ENCODE measurements around the gene S1PR4. TPM values are rescaled to one million over a fixed set of nuclear protein-coding genes. Genes with fewer than 3 reads are reported as not detected.
"Not testable (repeated sequence)": the region's sequence is repeated elsewhere in the genome, so short reads cannot be mapped to it uniquely, and the experiment has no call there.

The S1PR4 gene
- total RNA-seq, 1 experiment from 2014 or later: not detected

DNA sequence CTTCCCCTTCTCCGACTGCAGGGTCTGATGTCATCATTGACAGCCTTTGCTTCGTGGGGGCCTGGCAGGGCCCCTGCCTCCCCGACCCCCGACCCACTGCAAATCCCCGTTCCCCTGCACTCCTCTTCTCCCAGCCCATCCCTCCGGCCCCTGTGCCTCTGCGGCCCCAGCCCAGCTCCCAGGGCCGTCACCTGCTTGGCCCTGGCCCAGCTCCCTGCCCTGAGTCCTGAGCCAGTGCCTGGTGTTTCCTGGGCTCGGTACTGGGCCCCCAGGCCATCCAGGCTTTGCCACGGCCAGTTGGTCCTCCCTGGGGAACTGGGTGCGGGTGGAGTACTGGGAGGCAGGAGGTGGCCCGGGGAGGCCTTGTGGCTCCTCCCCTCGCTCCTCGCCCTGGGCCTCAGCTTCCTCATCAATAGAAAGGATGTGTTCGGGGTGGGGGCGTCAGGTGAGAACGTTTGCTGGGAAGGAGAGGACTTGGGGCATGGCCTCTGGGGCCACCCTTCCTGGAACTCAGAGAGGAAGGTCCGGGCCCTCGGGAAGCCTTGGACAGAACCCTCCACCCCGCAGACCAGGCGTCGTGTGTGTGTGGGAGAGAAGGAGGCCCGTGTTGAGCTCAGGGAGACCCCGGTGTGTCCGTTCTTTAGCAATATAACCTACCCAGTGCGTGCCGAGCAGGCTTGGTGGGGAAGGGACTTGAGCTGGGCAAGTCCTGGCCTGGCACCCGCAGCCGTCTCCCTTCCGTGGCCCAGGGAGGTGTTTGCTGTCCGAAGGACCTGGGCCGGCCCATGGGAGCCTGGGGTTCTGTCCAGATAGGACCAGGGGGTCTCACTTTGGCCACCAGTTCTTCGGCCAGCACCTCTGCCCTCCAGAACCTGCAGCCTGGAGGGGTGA, 30.0 kb downstream of the S1PR4 start:
- no peak overlapping the region for H3K4me3 ChIP-seq (ENCODE audit: low read length)
- H3K27me3 ChIP-seq (ENCODE audit: low read length): no peaks in the 10 kb centered on the region
- no peaks in the 10 kb centered on the region for H4K20me1 ChIP-seq (ENCODE audit: insufficient read depth, low read depth, low read length)
- H3K36me3 ChIP-seq (ENCODE audit: insufficient read depth, low read length): no peaks in the 10 kb centered on the region
- H3K4me1 ChIP-seq (ENCODE audit: low read length): no peaks in the 10 kb centered on the region
- H3K9ac ChIP-seq (ENCODE audit: low read length): no peak overlapping the region
- H3K4me2 ChIP-seq (ENCODE audit: low read depth, low read length, poor library complexity, severe bottlenecking): no peak overlapping the region
- no peak overlapping the region for H3K27ac ChIP-seq (ENCODE audit: low read length)
- no peaks in the 10 kb centered on the region for H3K9me2 ChIP-seq (replicated peaks; ENCODE audit: insufficient read depth, low read length)
- no peak for DNase-seq
- no peaks in the 10 kb centered on the region for H3K9me3 ChIP-seq (ENCODE audit: low read length)
- no peak overlapping the region for H2AFZ ChIP-seq (ENCODE audit: low read length)
- H3K79me2 ChIP-seq (ENCODE audit: low read length): no peaks in the 10 kb centered on the region

DNA sequence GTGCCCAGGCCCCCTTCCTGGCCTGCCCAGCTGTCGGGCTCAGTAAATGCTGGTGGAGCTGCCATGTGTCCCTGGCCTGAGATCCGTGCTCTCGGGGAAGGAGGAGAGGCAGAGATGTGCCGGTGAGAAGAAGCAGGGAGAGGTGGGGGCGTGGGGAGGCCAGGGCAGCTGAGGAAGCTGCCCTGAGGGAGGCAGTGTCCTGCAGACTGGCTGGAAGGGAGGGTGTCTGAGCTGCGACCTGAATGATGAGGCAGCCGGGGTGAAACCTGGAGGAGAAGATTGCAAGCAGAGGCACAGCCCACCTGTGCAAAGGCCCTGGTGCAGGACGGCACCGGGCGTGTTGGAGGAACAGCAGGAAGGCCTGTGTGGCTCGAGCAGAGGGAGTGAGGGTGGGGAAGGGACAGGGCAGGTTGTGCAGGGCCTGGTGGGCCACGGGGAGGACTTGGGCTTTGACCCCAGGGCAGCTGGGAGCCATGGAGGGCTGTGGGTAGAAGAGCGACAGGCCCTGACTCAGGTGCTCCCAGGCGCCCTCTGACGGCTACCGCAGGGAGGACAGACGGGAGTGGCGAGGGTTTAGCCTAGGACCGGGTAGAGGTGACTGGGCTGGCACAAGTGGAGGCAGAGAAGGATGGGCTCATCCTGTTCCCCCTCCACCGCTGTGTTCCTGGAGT, 31.9 kb downstream of the S1PR4 start:
- Histone ChIP-seq H4K20me1 (ENCODE audit: insufficient read depth, low read depth, low read length) (no peaks in the 10 kb centered on the region), H3K27ac (ENCODE audit: low read length) (no peak overlapping the region), H3K4me3 (ENCODE audit: low read length) (no peak overlapping the region), H3K79me2 (ENCODE audit: low read length) (no peaks in the 10 kb centered on the region), H3K9me2 (replicated peaks; ENCODE audit: insufficient read depth, low read length) (no peaks in the 10 kb centered on the region), H2AFZ (ENCODE audit: low read length) (no peak overlapping the region), H3K4me1 (ENCODE audit: low read length) (no peaks in the 10 kb centered on the region), H3K9ac (ENCODE audit: low read length) (no peak overlapping the region), H3K4me2 (ENCODE audit: low read depth, low read length, poor library complexity, severe bottlenecking) (no peak overlapping the region), H3K9me3 (ENCODE audit: low read length) (no peaks in the 10 kb centered on the region), H3K27me3 (ENCODE audit: low read length) (no peaks in the 10 kb centered on the region), H3K36me3 (ENCODE audit: insufficient read depth, low read length) (no peaks in the 10 kb centered on the region)
- peak; percentile 84 for DNase-seq

DNA sequence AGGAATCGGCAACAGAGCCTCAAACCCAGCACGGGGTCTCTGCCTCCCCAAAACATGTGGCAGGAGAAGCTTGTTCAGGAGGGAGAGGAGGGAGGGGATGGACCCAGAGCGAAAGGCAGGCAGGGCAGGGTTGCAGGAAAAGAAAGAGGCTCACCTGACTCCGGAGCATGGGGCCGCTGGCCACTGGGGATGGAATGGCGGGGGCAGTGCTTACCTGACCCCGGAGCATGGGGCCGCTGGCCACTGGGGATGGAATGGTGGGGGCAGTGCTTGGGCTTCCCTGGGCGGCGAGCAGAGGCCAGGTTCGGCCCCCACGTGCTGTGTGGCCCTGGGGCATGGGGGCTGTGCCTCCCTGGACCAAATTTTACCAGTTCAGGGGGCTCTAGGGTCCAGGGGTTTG, 32.6 kb downstream of the S1PR4 start:
- Histone ChIP-seq H2AFZ (ENCODE audit: low read length) (no peak overlapping the region), H3K4me2 (ENCODE audit: low read depth, low read length, poor library complexity, severe bottlenecking) (no peak overlapping the region), H3K27me3 (ENCODE audit: low read length) (no peaks in the 10 kb centered on the region), H3K36me3 (ENCODE audit: insufficient read depth, low read length) (no peaks in the 10 kb centered on the region), H3K4me3 (ENCODE audit: low read length) (no peak overlapping the region), H3K27ac (ENCODE audit: low read length) (no peak overlapping the region), H4K20me1 (ENCODE audit: insufficient read depth, low read depth, low read length) (no peaks in the 10 kb centered on the region), H3K79me2 (ENCODE audit: low read length) (no peaks in the 10 kb centered on the region), H3K9ac (ENCODE audit: low read length) (no peak overlapping the region), H3K9me3 (ENCODE audit: low read length) (no peaks in the 10 kb centered on the region), H3K9me2 (replicated peaks; ENCODE audit: insufficient read depth, low read length) (no peaks in the 10 kb centered on the region), H3K4me1 (ENCODE audit: low read length) (no peaks in the 10 kb centered on the region)
- no peak for DNase-seq

DNA sequence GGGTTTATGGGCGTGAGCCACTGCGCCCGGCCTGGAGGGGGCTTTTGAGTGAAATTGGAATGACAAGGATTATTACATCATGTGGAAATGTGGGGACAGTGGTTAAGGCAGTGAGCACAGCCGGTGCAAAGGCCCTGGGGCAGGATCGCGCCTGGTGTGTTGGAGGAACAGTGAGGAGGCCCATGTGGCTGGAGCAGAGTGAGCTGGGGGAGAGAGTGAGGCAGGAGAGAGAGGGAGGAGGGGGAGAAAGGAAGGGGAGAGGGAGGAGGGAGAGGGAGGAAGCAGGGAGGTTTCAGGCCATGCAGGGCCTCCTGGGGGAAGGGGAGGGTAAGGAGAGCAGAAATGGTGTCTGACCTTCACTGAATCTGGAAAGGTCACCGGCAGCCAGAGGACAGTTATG, 34.6 kb downstream of the S1PR4 start:
- no peaks in the 10 kb centered on the region for H3K4me1 ChIP-seq (ENCODE audit: low read length)
- H3K4me2 ChIP-seq (ENCODE audit: low read depth, low read length, poor library complexity, severe bottlenecking): no peak overlapping the region
- no peak overlapping the region for H3K4me3 ChIP-seq (ENCODE audit: low read length)
- no peak overlapping the region for H3K27ac ChIP-seq (ENCODE audit: low read length)
- no peaks in the 10 kb centered on the region for H3K36me3 ChIP-seq (ENCODE audit: insufficient read depth, low read length)
- H3K9me2 ChIP-seq (replicated peaks; ENCODE audit: insufficient read depth, low read length): no peaks in the 10 kb centered on the region
- no peaks in the 10 kb centered on the region for H3K27me3 ChIP-seq (ENCODE audit: low read length)
- H3K9me3 ChIP-seq (ENCODE audit: low read length): no peaks in the 10 kb centered on the region
- H3K79me2 ChIP-seq (ENCODE audit: low read length): no peaks in the 10 kb centered on the region
- no peak overlapping the region for H2AFZ ChIP-seq (ENCODE audit: low read length)
- no peak overlapping the region for H3K9ac ChIP-seq (ENCODE audit: low read length)
- H4K20me1 ChIP-seq (ENCODE audit: insufficient read depth, low read depth, low read length): no peaks in the 10 kb centered on the region
- no peak for DNase-seq

DNA sequence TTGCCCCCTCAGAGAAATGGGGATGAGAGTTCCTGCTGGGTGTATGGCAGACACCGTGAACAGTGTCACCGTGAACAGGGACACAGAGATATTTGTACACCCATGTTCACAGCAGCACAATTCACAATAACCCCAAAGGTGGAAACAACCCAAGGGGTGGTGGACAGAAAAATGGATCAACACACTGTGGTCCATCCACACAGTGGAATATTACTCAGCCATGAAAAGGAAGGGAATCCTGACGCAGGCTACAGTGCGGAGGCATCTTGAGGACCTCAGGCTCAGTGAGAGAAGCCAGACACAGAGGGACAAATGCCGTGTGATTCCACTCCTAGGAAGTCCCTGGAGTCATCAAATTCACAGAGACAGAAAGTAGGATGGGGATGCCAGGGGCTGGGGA, 38.3 kb downstream of the S1PR4 start:
- Histone ChIP-seq H4K20me1 (ENCODE audit: insufficient read depth, low read depth, low read length) (no peaks in the 10 kb centered on the region), H3K9ac (ENCODE audit: low read length) (no peak overlapping the region), H3K27ac (ENCODE audit: low read length) (no peak overlapping the region), H3K36me3 (ENCODE audit: insufficient read depth, low read length) (no peaks in the 10 kb centered on the region), H2AFZ (ENCODE audit: low read length) (no peak overlapping the region), H3K4me2 (ENCODE audit: low read depth, low read length, poor library complexity, severe bottlenecking) (no peak overlapping the region), H3K4me3 (ENCODE audit: low read length) (no peak overlapping the region), H3K4me1 (ENCODE audit: low read length) (no peaks in the 10 kb centered on the region), H3K79me2 (ENCODE audit: low read length) (no peaks in the 10 kb centered on the region), H3K9me2 (replicated peaks; ENCODE audit: insufficient read depth, low read length) (no peaks in the 10 kb centered on the region), H3K9me3 (ENCODE audit: low read length) (no peaks in the 10 kb centered on the region), H3K27me3 (ENCODE audit: low read length) (no peaks in the 10 kb centered on the region)
- DNase-seq: no peak

DNA sequence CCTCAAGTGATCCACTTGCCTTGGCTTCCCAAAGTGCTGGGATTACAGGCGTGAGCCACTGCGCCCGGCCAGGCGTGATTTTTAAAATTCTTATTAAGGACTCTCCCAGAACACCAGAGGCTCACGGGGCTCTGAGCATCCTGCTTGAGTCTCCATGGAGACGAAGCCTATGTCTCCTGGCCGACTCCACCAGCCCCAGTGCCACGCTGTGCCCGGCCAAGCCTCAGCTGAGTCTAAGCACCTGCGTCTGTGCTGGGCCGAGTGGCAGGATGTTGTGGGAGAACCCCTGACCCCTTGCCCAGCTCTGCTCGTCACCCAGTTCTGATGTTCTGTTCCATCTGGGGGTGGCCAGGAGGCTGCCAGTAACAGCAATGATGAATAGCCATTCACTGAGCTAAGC, 42.0 kb downstream of the S1PR4 start:
- Histone ChIP-seq H3K4me1 (ENCODE audit: low read length) (no peaks in the 10 kb centered on the region), H4K20me1 (ENCODE audit: insufficient read depth, low read depth, low read length) (no peaks in the 10 kb centered on the region), H2AFZ (ENCODE audit: low read length) (no peak overlapping the region), H3K9me2 (replicated peaks; ENCODE audit: insufficient read depth, low read length) (no peaks in the 10 kb centered on the region), H3K27ac (ENCODE audit: low read length) (no peak overlapping the region), H3K9me3 (ENCODE audit: low read length) (no peaks in the 10 kb centered on the region), H3K36me3 (ENCODE audit: insufficient read depth, low read length) (no peaks in the 10 kb centered on the region), H3K4me3 (ENCODE audit: low read length) (no peak overlapping the region), H3K4me2 (ENCODE audit: low read depth, low read length, poor library complexity, severe bottlenecking) (no peak overlapping the region), H3K27me3 (ENCODE audit: low read length) (no peaks in the 10 kb centered on the region), H3K9ac (ENCODE audit: low read length) (no peak overlapping the region), H3K79me2 (ENCODE audit: low read length) (no peaks in the 10 kb centered on the region)
- no peak for DNase-seq

DNA sequence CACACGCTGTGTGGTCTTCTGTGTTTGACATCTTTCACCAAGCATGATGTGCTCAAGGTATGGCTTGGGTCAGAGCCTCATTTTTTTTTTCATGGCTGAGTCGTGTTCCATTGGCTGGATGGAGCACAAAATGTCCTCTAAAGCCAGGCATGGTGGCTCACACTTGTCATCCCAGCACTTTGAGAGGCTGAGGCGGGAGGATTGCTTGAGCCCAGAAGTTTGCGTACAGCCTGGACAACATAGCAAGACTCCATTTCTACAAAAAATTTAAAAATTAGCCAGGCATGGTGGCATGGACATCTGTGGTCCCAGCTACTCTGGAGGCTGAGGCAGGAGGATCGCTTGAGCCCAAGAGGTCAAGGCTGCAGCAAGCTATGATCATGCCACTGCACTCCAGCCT, 43.0 kb downstream of the S1PR4 start:
- not testable (repeated sequence) for H3K4me2 ChIP-seq (ENCODE audit: low read depth, low read length, poor library complexity, severe bottlenecking); DNase-seq; H3K36me3 ChIP-seq (ENCODE audit: insufficient read depth, low read length); H4K20me1 ChIP-seq (ENCODE audit: insufficient read depth, low read depth, low read length); H3K27me3 ChIP-seq (ENCODE audit: low read length); H3K79me2 ChIP-seq (ENCODE audit: low read length); H3K4me1 ChIP-seq (ENCODE audit: low read length); H3K9ac ChIP-seq (ENCODE audit: low read length); H3K27ac ChIP-seq (ENCODE audit: low read length); H3K9me2 ChIP-seq (replicated peaks; ENCODE audit: insufficient read depth, low read length); H3K9me3 ChIP-seq (ENCODE audit: low read length); H3K4me3 ChIP-seq (ENCODE audit: low read length); H2AFZ ChIP-seq (ENCODE audit: low read length)

DNA sequence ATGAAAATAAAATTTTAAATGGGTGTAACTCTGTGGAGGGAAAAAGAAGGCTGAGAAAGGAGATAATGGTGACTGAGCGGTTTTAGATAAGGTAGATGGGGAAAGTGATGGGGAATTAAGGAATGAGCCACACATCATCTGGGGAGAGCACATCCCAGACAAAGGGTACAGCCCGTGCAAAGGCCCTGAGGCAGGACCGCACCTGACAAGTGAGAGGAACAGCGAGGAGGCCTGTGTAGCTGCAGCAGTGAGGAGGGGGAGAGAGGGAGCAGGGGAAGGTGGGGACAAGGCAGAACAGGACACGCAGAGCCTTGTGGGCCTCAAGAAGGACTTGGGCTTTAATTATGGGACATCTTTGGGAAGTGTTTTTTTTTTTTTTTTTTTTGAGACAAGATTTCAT, 44.1 kb downstream of the S1PR4 start:
- no peak overlapping the region for H3K27ac ChIP-seq (ENCODE audit: low read length)
- no peaks in the 10 kb centered on the region for H3K79me2 ChIP-seq (ENCODE audit: low read length)
- H4K20me1 ChIP-seq (ENCODE audit: insufficient read depth, low read depth, low read length): no peaks in the 10 kb centered on the region
- H3K27me3 ChIP-seq (ENCODE audit: low read length): no peaks in the 10 kb centered on the region
- H3K36me3 ChIP-seq (ENCODE audit: insufficient read depth, low read length): no peaks in the 10 kb centered on the region
- H3K4me2 ChIP-seq (ENCODE audit: low read depth, low read length, poor library complexity, severe bottlenecking): no peak overlapping the region
- no peak overlapping the region for H2AFZ ChIP-seq (ENCODE audit: low read length)
- DNase-seq: no peak
- no peak overlapping the region for H3K4me3 ChIP-seq (ENCODE audit: low read length)
- H3K9ac ChIP-seq (ENCODE audit: low read length): no peak overlapping the region
- H3K4me1 ChIP-seq (ENCODE audit: low read length): no peaks in the 10 kb centered on the region
- H3K9me2 ChIP-seq (replicated peaks; ENCODE audit: insufficient read depth, low read length): no peaks in the 10 kb centered on the region
- H3K9me3 ChIP-seq (ENCODE audit: low read length): no peaks in the 10 kb centered on the region

All from Karpas-422 (cell line).